ENCODE results near the gene PGAM1.
"Not testable (repeated sequence)": the region's sequence is repeated elsewhere in the genome, so short reads cannot be mapped to it uniquely, and the experiment has no call there.

Gene PGAM1

DNA sequence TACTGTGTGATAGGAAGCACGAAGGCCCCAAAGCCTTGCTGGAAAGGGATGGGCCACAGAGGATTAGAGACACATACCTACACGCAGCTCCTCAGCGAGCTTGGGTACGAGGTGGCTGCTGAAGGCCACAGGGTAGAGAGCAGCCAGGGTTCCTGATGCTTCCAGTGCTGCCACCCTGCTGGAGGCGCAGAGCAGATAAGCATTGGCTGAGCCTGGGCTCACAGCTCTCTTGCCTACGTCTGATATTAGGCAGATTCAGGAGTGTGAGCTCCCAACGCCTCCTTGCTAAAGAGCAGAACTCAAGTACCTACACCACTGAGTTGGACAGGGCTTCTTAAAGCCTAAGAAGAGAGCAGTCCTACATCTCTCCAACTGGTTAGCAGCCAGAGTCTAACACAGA, 40.0 kb downstream of the PGAM1 start:
- Histone ChIP-seq H3K27me3 (ENCODE audit: control insufficient read depth, insufficient read depth, low read length) (no peaks in the 10 kb centered on the region), H2AFZ (no peak overlapping the region), H3K9ac (no peak overlapping the region), H3K4me2 (ENCODE audit: low read length) (no peak overlapping the region), H3K4me3 (ENCODE audit: low read depth, low read length) (no peak overlapping the region), H3K36me3 (ENCODE audit: control insufficient read depth, insufficient read depth, low read length) (no peaks in the 10 kb centered on the region), H3K27ac (no peak overlapping the region), H3K9me3 (ENCODE audit: control insufficient read depth, low read length) (no peaks in the 10 kb centered on the region), H3K4me1 (no peaks in the 10 kb centered on the region), H3K79me2 (no peaks in the 10 kb centered on the region)
- TF ChIP-seq, protein P1, sequence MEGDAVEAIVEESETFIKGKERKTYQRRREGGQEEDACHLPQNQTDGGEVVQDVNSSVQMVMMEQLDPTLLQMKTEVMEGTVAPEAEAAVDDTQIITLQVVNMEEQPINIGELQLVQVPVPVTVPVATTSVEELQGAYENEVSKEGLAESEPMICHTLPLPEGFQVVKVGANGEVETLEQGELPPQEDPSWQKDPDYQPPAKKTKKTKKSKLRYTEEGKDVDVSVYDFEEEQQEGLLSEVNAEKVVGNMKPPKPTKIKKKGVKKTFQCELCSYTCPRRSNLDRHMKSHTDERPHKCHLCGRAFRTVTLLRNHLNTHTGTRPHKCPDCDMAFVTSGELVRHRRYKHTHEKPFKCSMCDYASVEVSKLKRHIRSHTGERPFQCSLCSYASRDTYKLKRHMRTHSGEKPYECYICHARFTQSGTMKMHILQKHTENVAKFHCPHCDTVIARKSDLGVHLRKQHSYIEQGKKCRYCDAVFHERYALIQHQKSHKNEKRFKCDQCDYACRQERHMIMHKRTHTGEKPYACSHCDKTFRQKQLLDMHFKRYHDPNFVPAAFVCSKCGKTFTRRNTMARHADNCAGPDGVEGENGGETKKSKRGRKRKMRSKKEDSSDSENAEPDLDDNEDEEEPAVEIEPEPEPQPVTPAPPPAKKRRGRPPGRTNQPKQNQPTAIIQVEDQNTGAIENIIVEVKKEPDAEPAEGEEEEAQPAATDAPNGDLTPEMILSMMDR (IDR thresholded peaks at IDR 0.05): no peak

DNA sequence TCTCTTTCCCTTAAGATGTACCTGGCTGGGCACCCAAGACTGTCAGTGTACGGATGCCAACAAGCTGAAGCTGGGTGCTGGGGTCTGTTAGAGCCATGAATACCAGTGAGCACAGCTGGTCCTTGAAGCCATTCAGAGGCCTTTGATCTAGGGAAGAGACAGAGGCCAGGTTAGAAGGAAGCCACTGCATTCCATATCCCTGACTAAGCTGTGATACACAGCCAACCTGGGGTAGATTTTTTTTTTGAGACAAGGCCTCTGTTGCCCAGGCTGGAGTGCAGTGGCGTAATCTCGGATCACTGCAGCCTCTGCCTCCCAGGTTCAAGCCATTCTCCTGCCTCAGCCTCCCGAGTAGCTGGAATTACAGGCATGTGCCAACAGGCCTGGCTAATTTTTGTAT, 40.8 kb downstream of the PGAM1 start:
- TF ChIP-seq, protein P1 (IDR thresholded peaks at IDR 0.05): no peak
- H3K4me2 ChIP-seq (ENCODE audit: low read length): no peak overlapping the region
- H3K27me3 ChIP-seq (ENCODE audit: control insufficient read depth, insufficient read depth, low read length): no peaks in the 10 kb centered on the region
- H3K79me2 ChIP-seq: no peaks in the 10 kb centered on the region
- no peaks in the 10 kb centered on the region for H3K4me1 ChIP-seq
- H3K27ac ChIP-seq: no peak overlapping the region
- no peak overlapping the region for H3K4me3 ChIP-seq (ENCODE audit: low read depth, low read length)
- H3K36me3 ChIP-seq (ENCODE audit: control insufficient read depth, insufficient read depth, low read length): no peaks in the 10 kb centered on the region
- no peaks in the 10 kb centered on the region for H3K9me3 ChIP-seq (ENCODE audit: control insufficient read depth, low read length)
- H2AFZ ChIP-seq: no peak overlapping the region
- H3K9ac ChIP-seq: no peak overlapping the region

DNA sequence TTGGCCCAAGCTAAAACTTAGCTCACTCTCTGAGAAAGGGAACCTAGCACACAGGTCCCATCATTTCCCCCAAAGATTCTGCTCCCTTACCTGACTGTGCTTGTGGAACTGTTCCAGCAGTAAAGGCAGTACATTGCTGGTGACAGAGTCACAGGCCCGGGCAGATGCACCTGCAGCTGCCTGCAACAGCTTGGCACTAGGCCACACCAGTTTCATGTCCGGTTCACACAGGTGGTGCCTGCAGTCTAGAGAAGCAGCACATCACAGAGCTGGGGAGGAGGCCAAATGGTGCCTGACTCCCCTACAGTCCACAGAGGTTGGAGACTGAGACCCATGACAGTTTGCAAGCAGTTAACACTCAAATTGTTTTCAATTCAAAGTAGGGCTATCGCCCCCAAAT, 42.2 kb downstream of the PGAM1 start:
- H3K9me3 ChIP-seq (ENCODE audit: control insufficient read depth, low read length): no peaks in the 10 kb centered on the region
- TF ChIP-seq, protein P1 (IDR thresholded peaks at IDR 0.05): no peak
- no peaks in the 10 kb centered on the region for H3K27me3 ChIP-seq (ENCODE audit: control insufficient read depth, insufficient read depth, low read length)
- no peak overlapping the region for H3K27ac ChIP-seq
- no peaks in the 10 kb centered on the region for H3K79me2 ChIP-seq
- no peak overlapping the region for H3K9ac ChIP-seq
- H3K4me3 ChIP-seq (ENCODE audit: low read depth, low read length): no peak overlapping the region
- H3K4me2 ChIP-seq (ENCODE audit: low read length): no peak overlapping the region
- no peak overlapping the region for H2AFZ ChIP-seq
- no peaks in the 10 kb centered on the region for H3K4me1 ChIP-seq
- no peaks in the 10 kb centered on the region for H3K36me3 ChIP-seq (ENCODE audit: control insufficient read depth, insufficient read depth, low read length)

DNA sequence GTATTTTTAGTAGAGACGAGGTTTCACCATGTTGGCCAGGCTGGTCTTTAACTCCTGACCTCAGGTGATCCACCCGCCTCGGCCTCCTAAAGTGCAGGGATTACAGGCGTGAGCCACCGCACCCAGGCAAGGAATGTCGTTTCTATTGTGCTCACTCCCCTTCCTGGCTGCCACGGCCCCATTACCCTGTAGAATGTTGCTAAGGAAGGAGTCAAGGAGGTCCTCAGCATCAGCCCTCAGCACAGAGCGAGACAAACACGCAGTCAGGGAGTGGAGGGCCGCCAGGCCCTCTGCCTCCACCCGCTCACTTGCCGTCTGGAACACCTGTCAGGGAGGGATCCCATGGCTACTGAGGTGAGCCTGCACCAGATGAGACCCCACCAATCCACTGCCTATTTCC, 42.8 kb downstream of the PGAM1 start:
- H3K79me2 ChIP-seq; H2AFZ ChIP-seq; H3K4me1 ChIP-seq; H3K9ac ChIP-seq; H3K27ac ChIP-seq; H3K4me2 ChIP-seq (ENCODE audit: low read length); H3K36me3 ChIP-seq (ENCODE audit: control insufficient read depth, insufficient read depth, low read length); H3K9me3 ChIP-seq (ENCODE audit: control insufficient read depth, low read length); H3K27me3 ChIP-seq (ENCODE audit: control insufficient read depth, insufficient read depth, low read length); H3K4me3 ChIP-seq (ENCODE audit: low read depth, low read length): not testable (repeated sequence)

DNA sequence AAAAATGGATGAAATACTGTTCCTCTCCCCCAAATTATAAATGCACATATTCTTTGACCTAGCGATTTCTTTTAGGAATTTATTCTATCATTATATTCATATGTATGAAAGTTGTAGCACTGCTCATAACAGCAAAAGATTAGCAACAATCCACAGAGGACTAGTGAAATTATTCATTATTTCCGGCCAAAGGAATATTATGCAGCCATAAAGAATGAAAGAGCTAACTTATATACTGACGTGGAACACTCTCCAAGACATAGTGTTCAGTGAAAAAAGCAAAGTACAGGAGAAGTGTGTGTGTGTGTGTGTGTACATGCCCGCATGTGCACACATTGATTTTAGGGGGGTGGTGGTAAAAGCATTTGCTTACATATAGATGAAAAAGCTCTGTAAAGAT, 48.9 kb downstream of the PGAM1 start:
- Histone ChIP-seq H3K9me3 (ENCODE audit: control insufficient read depth, low read length) (no peaks in the 10 kb centered on the region), H3K36me3 (ENCODE audit: control insufficient read depth, insufficient read depth, low read length) (no peaks in the 10 kb centered on the region), H3K4me2 (ENCODE audit: low read length) (no peak overlapping the region), H3K79me2 (peaks cover 3% of the 10 kb centered on the region), H3K27ac (no peak overlapping the region), H3K9ac (no peak overlapping the region), H3K27me3 (ENCODE audit: control insufficient read depth, insufficient read depth, low read length) (no peaks in the 10 kb centered on the region), H2AFZ (no peak overlapping the region), H3K4me1 (no peaks in the 10 kb centered on the region), H3K4me3 (ENCODE audit: low read depth, low read length) (no peak overlapping the region)
- TF ChIP-seq, protein P1 (IDR thresholded peaks at IDR 0.05): no peak

Measured in parathyroid adenoma (tissue), 2 donors.